ENCODE measurements around the gene AKAP11. TPM values are rescaled to one million over a fixed set of nuclear protein-coding genes. Genes with fewer than 3 reads are reported as not detected.

AKAP11 gene
- polyA plus RNA-seq, 1 donor from 2014 or later = 20.9 TPM

DNA sequence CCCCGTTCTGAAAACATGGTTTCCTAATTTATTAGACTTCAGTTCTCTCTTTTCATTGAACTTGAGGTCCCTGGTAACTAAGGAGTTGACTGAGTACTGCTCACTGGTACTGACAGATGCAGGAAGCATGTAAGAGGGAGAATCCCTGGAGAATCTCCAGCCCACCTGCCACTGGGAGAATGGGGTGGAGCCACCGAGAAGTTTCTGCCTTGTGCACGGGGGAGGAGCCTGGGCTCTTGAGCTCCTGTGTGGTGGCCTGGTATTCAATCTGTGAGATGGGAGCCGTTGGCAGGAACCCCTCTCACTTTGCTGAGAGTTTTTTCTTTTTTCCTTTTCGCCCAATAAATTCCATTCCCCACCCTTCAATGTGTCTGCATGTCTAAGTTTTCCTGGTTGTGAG lies 13.2 kb upstream of the AKAP11 start:
- H3K9me2 ChIP-seq (ENCODE audit: insufficient read depth, low read length) = no peaks in the 10 kb centered on the region
- no peak overlapping the region for H3K27ac ChIP-seq (ENCODE audit: low read length)
- H3K9me3 ChIP-seq (ENCODE audit: low read length) = no peaks in the 10 kb centered on the region
- H2AFZ ChIP-seq (ENCODE audit: low read depth, low read length) = no peak overlapping the region
- H3K79me2 ChIP-seq (replicated peaks; ENCODE audit: insufficient read depth, low read length) = no peaks in the 10 kb centered on the region
- TF ChIP-seq, protein P1, sequence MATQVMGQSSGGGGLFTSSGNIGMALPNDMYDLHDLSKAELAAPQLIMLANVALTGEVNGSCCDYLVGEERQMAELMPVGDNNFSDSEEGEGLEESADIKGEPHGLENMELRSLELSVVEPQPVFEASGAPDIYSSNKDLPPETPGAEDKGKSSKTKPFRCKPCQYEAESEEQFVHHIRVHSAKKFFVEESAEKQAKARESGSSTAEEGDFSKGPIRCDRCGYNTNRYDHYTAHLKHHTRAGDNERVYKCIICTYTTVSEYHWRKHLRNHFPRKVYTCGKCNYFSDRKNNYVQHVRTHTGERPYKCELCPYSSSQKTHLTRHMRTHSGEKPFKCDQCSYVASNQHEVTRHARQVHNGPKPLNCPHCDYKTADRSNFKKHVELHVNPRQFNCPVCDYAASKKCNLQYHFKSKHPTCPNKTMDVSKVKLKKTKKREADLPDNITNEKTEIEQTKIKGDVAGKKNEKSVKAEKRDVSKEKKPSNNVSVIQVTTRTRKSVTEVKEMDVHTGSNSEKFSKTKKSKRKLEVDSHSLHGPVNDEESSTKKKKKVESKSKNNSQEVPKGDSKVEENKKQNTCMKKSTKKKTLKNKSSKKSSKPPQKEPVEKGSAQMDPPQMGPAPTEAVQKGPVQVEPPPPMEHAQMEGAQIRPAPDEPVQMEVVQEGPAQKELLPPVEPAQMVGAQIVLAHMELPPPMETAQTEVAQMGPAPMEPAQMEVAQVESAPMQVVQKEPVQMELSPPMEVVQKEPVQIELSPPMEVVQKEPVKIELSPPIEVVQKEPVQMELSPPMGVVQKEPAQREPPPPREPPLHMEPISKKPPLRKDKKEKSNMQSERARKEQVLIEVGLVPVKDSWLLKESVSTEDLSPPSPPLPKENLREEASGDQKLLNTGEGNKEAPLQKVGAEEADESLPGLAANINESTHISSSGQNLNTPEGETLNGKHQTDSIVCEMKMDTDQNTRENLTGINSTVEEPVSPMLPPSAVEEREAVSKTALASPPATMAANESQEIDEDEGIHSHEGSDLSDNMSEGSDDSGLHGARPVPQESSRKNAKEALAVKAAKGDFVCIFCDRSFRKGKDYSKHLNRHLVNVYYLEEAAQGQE (IDR thresholded peaks at IDR 0.05; ENCODE audit: borderline replicate concordance) = no peak
- TF ChIP-seq EP300 (conservative IDR thresholded peaks at IDR 0.05; ENCODE audit: poor library complexity, severe bottlenecking) (no peak), EZH2 (IDR thresholded peaks at IDR 0.05; ENCODE audit: borderline replicate concordance, insufficient read depth, low read length, poor library complexity, severe bottlenecking) (no peak), POLR2AphosphoS5 (IDR thresholded peaks at IDR 0.05) (no peak), TAF1 (IDR thresholded peaks at IDR 0.05; ENCODE audit: low read depth) (no peak)
- no peak overlapping the region for H3K4me2 ChIP-seq (ENCODE audit: low read length)
- H3K9ac ChIP-seq (ENCODE audit: low read length) = no peak overlapping the region
- H3K4me3 ChIP-seq (ENCODE audit: low read length) = no peak overlapping the region
- H3F3A ChIP-seq (ENCODE audit: insufficient read depth, low read length, poor library complexity, severe bottlenecking) = no peaks in the 10 kb centered on the region
- H3K36me3 ChIP-seq (ENCODE audit: insufficient read depth, low read length) = no peaks in the 10 kb centered on the region
- H3K27me3 ChIP-seq (ENCODE audit: insufficient read depth, low read depth, low read length) = no peaks in the 10 kb centered on the region
- no peaks in the 10 kb centered on the region for H4K20me1 ChIP-seq (ENCODE audit: insufficient read depth)

DNA sequence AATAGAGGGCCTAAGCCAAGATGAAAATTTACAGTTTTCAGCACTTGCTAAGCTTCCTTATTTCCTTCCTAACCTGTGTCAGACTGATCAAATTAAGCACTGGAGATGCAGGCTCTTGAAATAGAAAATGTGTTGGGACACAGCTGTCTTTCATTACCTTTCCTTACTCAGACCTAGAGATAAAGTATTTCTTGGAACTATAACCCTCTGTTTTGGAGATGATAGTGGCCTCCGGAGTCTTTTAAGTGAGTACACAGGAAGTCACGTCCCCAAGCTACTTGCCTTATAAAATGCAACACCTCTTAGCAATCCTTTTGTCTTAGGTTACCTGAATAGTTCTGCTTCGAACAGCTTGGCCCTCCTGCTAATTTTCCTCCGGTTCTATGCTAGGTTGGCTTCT lies 12.4 kb upstream of the AKAP11 start:
- TF ChIP-seq POLR2AphosphoS5 (IDR thresholded peaks at IDR 0.05) = no peak
- TF ChIP-seq MXI1 (conservative IDR thresholded peaks at IDR 0.05; ENCODE audit: poor library complexity, severe bottlenecking) = no peak
- TF ChIP-seq EZH2 (IDR thresholded peaks at IDR 0.05; ENCODE audit: borderline replicate concordance, insufficient read depth, low read length, poor library complexity, severe bottlenecking) = no peak
- TF ChIP-seq SMC3 (conservative IDR thresholded peaks at IDR 0.05; ENCODE audit: poor library complexity) = no peak
- TF ChIP-seq TAF1 (IDR thresholded peaks at IDR 0.05; ENCODE audit: low read depth) = no peak
- TF ChIP-seq EP300 (conservative IDR thresholded peaks at IDR 0.05; ENCODE audit: poor library complexity, severe bottlenecking) = no peak
- TF ChIP-seq, protein P2, sequence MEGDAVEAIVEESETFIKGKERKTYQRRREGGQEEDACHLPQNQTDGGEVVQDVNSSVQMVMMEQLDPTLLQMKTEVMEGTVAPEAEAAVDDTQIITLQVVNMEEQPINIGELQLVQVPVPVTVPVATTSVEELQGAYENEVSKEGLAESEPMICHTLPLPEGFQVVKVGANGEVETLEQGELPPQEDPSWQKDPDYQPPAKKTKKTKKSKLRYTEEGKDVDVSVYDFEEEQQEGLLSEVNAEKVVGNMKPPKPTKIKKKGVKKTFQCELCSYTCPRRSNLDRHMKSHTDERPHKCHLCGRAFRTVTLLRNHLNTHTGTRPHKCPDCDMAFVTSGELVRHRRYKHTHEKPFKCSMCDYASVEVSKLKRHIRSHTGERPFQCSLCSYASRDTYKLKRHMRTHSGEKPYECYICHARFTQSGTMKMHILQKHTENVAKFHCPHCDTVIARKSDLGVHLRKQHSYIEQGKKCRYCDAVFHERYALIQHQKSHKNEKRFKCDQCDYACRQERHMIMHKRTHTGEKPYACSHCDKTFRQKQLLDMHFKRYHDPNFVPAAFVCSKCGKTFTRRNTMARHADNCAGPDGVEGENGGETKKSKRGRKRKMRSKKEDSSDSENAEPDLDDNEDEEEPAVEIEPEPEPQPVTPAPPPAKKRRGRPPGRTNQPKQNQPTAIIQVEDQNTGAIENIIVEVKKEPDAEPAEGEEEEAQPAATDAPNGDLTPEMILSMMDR (IDR thresholded peaks at IDR 0.05; ENCODE audit: poor library complexity, severe bottlenecking) = no peak
- no peak for TF ChIP-seq RAD21 (conservative IDR thresholded peaks at IDR 0.05)
- TF ChIP-seq, protein P1 (IDR thresholded peaks at IDR 0.05; ENCODE audit: borderline replicate concordance) = no peak
- Histone ChIP-seq H3K9me2 (ENCODE audit: insufficient read depth, low read length) (no peaks in the 10 kb centered on the region), H4K20me1 (ENCODE audit: insufficient read depth) (no peaks in the 10 kb centered on the region), H3K9me3 (ENCODE audit: low read length) (no peaks in the 10 kb centered on the region), H3F3A (ENCODE audit: insufficient read depth, low read length, poor library complexity, severe bottlenecking) (no peaks in the 10 kb centered on the region), H2AFZ (ENCODE audit: low read depth, low read length) (no peak overlapping the region), H3K36me3 (ENCODE audit: insufficient read depth, low read length) (no peaks in the 10 kb centered on the region), H3K79me2 (replicated peaks; ENCODE audit: insufficient read depth, low read length) (no peaks in the 10 kb centered on the region), H3K27ac (ENCODE audit: low read length) (no peak overlapping the region), H3K9ac (ENCODE audit: low read length) (no peak overlapping the region), H3K4me3 (ENCODE audit: low read length) (no peak overlapping the region), H3K27me3 (ENCODE audit: insufficient read depth, low read depth, low read length) (no peaks in the 10 kb centered on the region), H3K4me2 (ENCODE audit: low read length) (no peak overlapping the region)

Measured in neural cell (in vitro differentiated cells).